GM18511 (cell line): ENCODE data around the gene CDH4.

Experiments
- ATAC-seq: cut with Tn5 transposase; IDR thresholded peaks from one replicate; pipeline ENCODE4 v1.9.1; 2021; ENCODE audit warnings: mild to moderate bottlenecking, moderate library complexity; ENCODE audit not compliant: unreplicated experiment

The CDH4 gene

GRCh38 chr20:61924858-61925554 lies 672.9 kb downstream of the CDH4 start:
- ATAC-seq = no peak

DNA sequence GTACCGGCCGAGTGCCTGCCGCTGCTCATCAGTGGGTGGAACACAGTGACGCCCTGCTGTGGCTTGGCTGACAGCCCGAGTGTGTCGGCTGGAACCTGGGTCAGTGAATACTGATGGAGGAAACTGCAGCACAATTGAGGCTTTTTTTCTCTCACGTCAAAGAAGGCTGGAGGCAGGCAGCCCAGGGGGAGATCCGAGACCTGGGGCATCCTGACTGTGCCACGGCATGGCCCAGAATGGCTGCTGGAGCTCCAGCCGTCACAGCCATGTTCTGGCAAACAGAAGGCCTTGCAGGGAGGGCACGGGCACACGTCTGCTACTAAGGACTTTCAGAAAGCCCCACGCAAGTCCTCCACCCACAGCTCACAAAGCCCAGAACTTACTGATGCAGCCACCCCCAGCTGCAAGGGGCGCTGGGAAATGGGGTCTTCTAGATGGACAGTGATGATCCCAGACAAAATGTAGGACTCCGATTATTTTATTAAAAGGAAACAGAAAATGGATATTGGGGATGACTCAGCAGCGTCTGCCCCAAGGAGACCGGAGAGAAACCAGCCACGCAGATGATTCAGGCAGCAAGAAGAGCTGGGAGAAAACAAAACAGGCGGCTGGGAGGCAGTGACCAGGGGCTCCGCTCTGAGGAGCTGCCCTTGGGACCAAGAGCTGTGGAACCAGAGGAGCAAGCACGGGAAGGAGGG lies 673.6 kb downstream of the CDH4 start:
- ATAC-seq = no peak

- ATAC-seq = no peak
Measured at GRCh38 chr20:61926253-61926613, 674.2 kb downstream of the CDH4 start.

DNA sequence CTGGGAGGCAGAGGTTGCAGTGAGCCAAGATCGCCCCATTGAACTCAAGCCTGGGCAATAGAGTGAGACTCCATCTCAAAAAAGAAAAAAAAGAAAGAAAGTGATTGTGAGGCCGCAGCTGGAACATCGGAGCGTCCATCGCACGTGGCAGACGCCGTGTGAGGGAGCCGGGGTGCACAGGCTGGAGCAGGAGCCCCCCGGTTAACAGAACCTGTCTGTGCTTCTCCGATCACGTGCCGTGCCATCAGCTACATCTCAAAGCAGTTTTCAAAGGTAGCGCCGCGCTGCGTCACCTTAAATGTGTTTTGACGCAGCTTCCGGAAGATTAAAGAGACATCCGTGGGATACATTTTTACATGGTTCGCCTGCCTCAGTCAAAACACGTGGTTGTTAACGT lies 674.7 kb downstream of the CDH4 start:
- no peak for ATAC-seq

DNA sequence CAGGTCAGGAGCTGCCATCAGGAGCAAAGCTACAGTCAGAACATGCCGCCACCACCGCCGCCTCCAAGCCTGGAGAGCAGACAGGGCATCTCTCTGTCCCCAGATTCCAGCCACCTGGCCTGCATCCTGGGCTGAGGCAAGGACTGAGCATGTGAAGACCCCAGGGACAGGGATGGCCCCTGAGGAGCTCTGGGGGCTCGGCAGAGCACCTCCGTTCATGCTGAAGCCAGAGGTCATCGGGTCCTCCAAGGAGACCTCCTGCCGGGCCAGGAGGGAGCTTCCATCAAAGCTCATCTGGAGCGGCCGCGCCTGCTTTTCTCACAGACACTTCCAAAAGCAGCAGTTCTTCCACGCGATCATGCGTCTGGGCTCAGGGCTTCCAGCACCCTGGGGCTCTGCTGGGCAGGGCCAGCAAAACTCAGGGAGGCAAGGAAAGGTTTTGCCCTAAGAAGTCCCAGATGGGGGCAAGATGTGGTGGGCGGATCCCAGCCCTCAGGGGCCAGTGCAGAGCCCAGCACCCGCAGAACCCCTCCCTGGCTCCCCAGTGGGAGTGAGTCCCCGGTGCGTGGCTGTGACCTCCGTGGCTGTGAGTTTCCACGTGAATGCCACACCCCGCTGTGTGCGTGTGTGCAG lies 675.2 kb downstream of the CDH4 start:
- ATAC-seq = no peak

DNA sequence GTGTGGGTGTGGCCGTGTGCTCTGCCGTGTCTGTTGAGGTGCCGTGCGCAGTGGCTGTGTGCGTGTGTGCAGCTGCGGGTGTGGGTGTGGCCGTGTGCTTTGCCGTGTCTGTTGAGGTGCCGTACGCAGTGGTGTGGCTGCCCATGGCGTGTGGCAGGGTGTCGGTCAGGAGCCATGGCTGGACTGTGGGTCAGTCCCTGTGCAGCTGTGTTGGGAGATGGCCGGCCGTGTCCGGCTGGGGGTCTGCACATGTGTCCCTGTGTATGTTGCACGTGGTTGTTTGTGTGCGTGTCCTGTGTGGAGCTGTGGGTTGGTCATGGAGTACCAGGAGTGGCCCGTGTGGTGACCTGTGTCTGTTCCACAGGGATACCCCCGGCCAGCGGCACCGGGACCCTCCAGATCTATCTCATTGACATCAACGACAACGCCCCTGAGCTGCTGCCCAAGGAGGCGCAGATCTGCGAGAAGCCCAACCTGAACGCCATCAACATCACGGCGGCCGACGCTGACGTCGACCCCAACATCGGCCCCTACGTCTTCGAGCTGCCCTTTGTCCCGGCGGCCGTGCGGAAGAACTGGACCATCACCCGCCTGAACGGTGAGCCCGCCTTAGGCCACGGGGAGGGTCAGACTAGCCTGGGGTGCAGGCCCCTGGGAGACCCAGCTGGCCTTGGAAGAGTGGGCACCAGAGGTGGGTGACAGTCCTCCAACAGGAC lies 675.9 kb downstream of the CDH4 start:
- ATAC-seq = no peak

DNA sequence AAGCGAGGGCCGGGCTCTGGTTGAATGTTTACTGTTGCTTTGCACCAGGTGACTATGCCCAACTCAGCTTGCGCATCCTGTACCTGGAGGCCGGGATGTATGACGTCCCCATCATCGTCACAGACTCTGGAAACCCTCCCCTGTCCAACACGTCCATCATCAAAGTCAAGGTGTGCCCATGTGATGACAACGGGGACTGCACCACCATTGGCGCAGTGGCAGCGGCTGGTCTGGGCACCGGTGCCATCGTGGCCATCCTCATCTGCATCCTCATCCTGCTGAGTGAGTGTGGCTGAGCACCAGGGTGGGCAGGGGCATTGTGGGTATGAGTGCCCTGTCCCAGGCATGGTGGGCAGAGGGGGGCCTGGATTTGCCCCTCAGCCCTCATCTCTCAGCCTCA lies 677.5 kb downstream of the CDH4 start:
- no peak for ATAC-seq

- ATAC-seq = no peak
Measured at GRCh38 chr20:61929971-61930666, 678.1 kb downstream of the CDH4 start.

- no peak for ATAC-seq
Measured at GRCh38 chr20:61930776-61931475, 678.9 kb downstream of the CDH4 start.

DNA sequence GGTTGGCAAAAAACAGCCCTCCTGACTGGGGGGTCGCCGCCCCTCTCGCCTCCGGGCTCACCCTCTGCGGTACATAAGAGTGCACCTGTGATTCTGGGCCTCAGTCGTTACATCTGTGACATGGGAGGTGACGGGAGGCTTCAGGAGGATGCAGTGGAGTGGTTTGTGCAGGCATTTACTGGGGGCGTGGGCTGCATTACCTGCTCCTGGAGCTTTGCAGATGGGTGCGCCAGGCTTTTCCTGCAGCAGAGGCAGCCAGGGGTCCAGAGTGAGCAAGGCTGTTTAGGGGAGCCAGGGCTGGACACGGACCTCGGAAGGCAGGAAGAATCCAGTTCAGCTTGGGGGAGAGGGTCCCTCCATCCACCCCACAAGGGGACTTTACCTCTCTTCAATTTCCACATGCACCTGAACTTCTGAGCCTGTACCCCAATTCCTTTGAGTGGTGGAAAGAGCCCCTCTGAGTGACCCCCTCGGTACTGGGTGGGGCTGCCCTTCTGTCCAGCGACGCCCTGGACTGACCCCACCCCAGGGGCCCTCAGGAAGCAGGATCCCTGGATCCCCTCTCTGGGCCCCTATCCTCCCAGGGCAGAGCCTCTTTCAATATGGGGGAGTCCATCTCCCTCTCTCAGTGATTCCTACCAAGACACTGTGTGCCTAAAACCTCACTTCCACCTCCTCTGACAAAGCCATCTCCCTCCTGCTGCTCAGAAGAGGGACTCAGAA lies 679.6 kb downstream of the CDH4 start:
- ATAC-seq = no peak

DNA sequence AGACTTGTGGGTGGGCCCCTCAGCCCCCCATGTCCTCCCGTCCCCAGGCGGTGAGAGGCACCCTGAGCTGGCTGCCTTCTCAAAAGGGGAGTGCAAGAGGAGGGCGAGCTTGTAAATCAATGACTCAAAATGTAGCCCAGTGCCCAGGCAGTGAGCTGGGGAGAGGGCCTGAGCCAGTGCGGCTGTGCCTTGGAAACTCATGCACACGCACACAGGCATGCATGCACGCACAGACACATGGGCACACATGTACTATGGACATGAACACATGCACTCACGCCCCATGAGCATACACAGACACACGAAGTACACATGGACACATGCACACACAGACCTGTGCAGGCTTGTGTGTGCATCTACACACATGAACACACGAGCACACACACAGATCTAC lies 680.1 kb downstream of the CDH4 start:
- no peak for ATAC-seq

DNA sequence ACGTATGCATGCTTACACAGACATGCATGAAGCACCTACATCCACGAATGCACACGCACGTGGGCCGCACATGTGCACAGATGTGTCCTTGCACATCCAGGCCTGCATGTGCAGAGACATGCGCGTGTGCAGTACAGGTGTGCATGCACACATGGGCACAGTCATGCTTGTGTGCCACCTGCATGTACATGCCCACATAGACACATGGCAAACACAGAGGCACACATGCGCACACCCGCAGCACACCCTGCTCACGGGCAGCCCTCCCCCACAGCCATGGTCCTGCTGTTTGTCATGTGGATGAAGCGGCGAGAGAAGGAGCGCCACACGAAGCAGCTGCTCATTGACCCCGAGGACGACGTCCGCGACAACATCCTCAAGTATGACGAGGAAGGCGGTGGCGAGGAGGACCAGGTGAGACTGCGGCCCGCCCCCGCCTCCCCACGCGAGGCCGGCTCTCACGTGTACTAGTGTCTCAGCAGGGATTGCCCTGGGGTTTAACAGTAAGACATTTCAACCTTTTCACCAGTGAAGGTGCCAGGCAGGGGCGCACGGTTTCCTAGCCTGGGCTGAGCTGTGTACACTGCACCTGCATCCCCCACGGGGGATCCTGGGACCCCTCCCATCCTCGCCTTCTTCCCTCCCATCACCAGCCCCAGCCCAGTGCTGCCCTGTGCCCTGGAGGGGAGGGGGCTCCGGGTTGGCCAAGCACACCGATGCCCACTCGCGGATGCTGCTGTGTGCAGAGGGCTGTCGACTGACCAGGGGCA lies 680.8 kb downstream of the CDH4 start:
- no peak for ATAC-seq

DNA sequence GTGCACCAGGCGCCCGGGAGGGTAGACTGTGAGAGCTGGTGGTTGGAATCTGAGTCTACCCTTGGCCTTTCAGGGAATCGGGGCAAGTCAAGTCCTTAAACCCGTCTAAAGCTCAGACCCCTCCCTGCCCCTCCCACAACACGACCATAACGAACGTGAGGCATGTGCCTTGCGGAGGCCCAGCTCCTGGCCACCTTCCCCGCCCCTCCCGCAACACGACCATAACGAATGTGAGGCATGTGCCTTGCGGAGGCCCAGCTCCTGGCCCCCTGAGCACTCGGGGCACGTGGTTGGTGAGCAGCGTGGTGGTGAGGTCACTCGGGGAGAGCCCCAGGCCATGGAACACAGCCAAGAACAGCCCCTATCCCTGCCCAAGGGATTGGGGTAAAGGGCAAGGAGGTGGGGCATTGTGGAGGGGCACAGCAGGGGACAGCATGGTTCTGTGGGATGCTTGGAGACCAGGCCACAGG lies 681.5 kb downstream of the CDH4 start:
- ATAC-seq = no peak

DNA sequence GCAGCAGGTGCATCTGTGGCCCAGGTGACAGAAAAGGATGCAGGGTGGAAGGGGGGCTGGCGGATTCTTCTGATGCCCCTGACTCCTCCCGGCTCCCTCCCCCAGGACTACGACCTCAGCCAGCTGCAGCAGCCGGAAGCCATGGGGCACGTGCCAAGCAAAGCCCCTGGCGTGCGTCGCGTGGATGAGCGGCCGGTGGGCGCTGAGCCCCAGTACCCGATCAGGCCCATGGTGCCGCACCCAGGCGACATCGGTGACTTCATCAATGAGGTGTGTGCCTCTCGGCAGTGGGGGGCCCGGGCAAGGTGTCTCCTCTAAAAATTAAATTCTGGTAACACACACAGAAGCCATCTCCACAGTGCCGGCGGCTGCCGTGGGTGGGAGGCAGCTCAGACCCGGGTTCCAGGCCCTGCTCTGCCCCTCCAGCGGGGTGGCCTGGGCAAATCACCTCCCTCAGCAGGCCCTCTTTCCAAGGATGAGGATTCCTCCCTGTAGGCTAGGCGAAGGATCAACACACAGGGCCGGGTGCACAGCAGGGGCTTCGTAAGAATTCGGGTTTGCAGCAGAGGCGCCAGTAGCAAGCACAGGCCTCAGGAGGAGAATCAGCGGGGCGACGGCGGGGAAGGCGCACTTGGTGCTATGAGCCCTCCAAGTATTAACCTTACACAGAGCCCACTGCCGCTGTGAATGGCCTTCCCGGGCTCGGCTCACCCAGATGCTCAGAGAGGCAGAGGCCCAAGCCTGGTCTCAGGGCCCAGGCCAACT lies 682.1 kb downstream of the CDH4 start:
- no peak for ATAC-seq

GRCh38 chr20:61934716-61935530 lies 682.9 kb downstream of the CDH4 start:
- ATAC-seq = no peak

DNA sequence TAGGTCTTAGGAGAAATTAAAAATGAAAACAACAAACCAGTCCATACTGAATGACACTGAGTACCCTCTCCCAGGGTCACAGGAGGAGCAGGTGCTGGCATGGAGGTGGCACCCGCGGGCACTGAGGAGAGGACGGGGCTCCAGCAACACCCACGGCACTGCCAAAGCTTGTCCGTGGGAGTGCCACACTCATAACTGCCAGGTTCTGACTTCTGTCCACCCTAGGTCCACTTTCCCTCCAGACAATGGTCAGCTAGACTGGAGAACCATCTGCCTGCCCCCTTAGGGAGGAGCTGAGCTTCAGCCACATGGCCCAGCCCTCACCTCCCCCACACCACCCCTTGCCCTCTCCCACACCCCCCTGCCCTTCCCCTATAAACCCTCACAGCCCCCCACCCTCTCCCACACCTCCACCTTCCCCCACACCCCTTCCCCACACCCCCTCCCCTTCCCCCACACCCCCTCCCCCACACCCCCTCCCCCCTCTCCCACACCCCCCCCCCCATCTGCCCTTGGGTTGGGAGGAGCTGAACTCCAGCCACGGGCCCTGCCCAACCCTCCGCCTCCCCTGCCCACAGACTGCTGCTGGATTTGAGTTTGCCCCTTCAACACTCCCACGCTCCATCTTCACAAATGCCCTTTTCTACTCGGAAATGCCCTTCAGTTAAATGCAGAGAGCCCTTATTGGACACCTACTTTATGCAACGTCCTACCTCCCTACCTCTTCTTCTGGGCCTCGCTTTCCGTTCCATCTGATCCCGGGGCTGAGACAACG lies 684.1 kb downstream of the CDH4 start:
- ATAC-seq = no peak

GRCh38 chr20:61936701-61937131 lies 684.7 kb downstream of the CDH4 start:
- ATAC-seq = no peak
